H1 (cell line): Measurements from ENCODE around the gene PSMB3. TPM values are rescaled to one million over a fixed set of nuclear protein-coding genes. Genes with fewer than 3 reads are reported as not detected.

Source experiments
- CTCF ChIA-PET: fragments of 300-600 bp; sonication (Branson Sonifier 250); formaldehyde crosslinking; loops from one replicate; lab custom pipeline; 2021; ENCODE audit not compliant: partially characterized antibody; lab: Charles Lee
- POLR2A ChIA-PET: fragments of 300-600 bp; sonication (Branson Sonifier 250); formaldehyde crosslinking; loops from one replicate; lab custom pipeline; 2021; ENCODE audit warnings: inconsistent platforms; ENCODE audit not compliant: partially characterized antibody; lab: Charles Lee
- DNase-seq, 2 experiments: peaks; one replicate each; pipeline versions ENCODE4 v3.0.0 to v3.0.0-alpha.2; 2010 to 2022; ENCODE audit warnings: low spot score in 2 of 2, low read depth in 1 of 2, mixed read lengths in 1 of 2
- FAIRE-seq: peaks from 2 replicates; lab custom pipeline; 2011; peaks lifted over from hg19 to GRCh38; lab: Jason Lieb, UNC
- H2AFZ ChIP-seq: 2 replicates; pipeline ENCODE4 v1.8.1; 2012; ENCODE audit warnings: low read length, inconsistent platforms
- H2AK5ac ChIP-seq: 2 replicates; pipeline ENCODE4 v1.6.1; 2013; ENCODE audit warnings: low read depth, low read length
- H2BK120ac ChIP-seq: replicated peaks from 2 replicates; pipeline ENCODE3; 2013; ENCODE audit warnings: low read depth, low read length, inconsistent platforms
- H2BK12ac ChIP-seq: 2 replicates; pipeline ENCODE4 v1.6.1; 2013; ENCODE audit warnings: low read depth, low read length
- H2BK15ac ChIP-seq: 2 replicates; pipeline ENCODE4 v1.6.1; 2013; ENCODE audit warnings: low read length
- H2BK20ac ChIP-seq: 2 replicates; pipeline ENCODE4 v1.6.1; 2013; ENCODE audit warnings: low read length
- H2BK5ac ChIP-seq: 2 replicates; pipeline ENCODE4 v1.6.1; 2013; ENCODE audit warnings: low read depth, low read length
- H3K14ac ChIP-seq: 2 replicates; pipeline ENCODE4 v1.6.1; 2013; ENCODE audit warnings: inconsistent platforms; ENCODE audit not compliant: insufficient read length
- H3K18ac ChIP-seq: 2 replicates; pipeline ENCODE4 v1.6.1; 2013; ENCODE audit warnings: low read length; ENCODE audit errors: extremely low read depth
- H3K23ac ChIP-seq: 2 replicates; pipeline ENCODE4 v1.6.1; 2013; ENCODE audit warnings: inconsistent platforms; ENCODE audit not compliant: insufficient read length
- H3K23me2 ChIP-seq: 2 replicates; pipeline ENCODE4 v1.6.1; 2013; ENCODE audit warnings: low read depth, low read length
- H3K27ac ChIP-seq: 2 replicates; pipeline ENCODE4 v1.6.1; 2011; ENCODE audit warnings: low read depth, low read length, inconsistent platforms
- H3K27me3 ChIP-seq, 4 experiments: replicated peaks in 1 of 4; 1 replicate in 1 of 4; 2 replicates in 3 of 4; pipeline versions ENCODE4 v1.6.1 to v1.8.1; 2011 to 2013; ENCODE audit warnings: low read length in 3 of 4, mild to moderate bottlenecking in 3 of 4, inconsistent platforms in 2 of 4, mixed read lengths in 2 of 4, moderate library complexity in 1 of 4; ENCODE audit not compliant: control insufficient read depth in 3 of 4, insufficient read depth in 3 of 4; ENCODE audit errors: extremely low read depth in 1 of 4
- H3K36me3 ChIP-seq, 4 experiments: 2 replicates each; pipeline versions ENCODE4 v1.6.1 to v1.8.1; 2011 to 2013; ENCODE audit warnings: mild to moderate bottlenecking in 4 of 4, low read length in 3 of 4, moderate library complexity in 2 of 4, control low read depth in 1 of 4, inconsistent platforms in 1 of 4; ENCODE audit not compliant: insufficient read depth in 4 of 4, control insufficient read depth in 2 of 4
- H3K4ac ChIP-seq: replicated peaks from 2 replicates; pipeline ENCODE3; 2013; ENCODE audit warnings: low read length, low read depth, mixed read lengths, inconsistent platforms; ENCODE audit not compliant: insufficient read length
- H3K4me1 ChIP-seq, 4 experiments: replicated peaks in 1 of 4; 1 replicate in 1 of 4; 2 replicates in 3 of 4; pipeline versions ENCODE4 v1.6.1 to v1.8.1; 2011 to 2013; ENCODE audit warnings: low read length in 3 of 4, inconsistent platforms in 2 of 4, mixed read lengths in 1 of 4; ENCODE audit not compliant: insufficient read depth in 4 of 4, control insufficient read depth in 3 of 4
- H3K4me2 ChIP-seq, 2 experiments: 2 replicates each; pipeline versions ENCODE4 v1.6.1 to v1.8.1; 2011 to 2013; ENCODE audit warnings: low read depth in 2 of 2, low read length in 2 of 2, control low read depth in 1 of 2, inconsistent platforms in 1 of 2, mild to moderate bottlenecking in 1 of 2; ENCODE audit not compliant: insufficient read depth in 1 of 2
- H3K4me3 ChIP-seq, 4 experiments: fragments of 200-600, 300-600 bp in 1 of 4; sonication (generic), shearing (Covaris generic), sonication (Bioruptor Twin) in 1 of 4; 2 replicates each; pipeline versions ENCODE4 v1.5.1 to v1.8.1; 2011 to 2016; ENCODE audit warnings: low read length in 4 of 4, low read depth in 3 of 4, control low read depth in 2 of 4, inconsistent platforms in 2 of 4, mild to moderate bottlenecking in 2 of 4, mixed read lengths in 1 of 4, moderate library complexity in 1 of 4; ENCODE audit not compliant: insufficient read depth in 2 of 4; ENCODE audit errors: extremely low read depth in 1 of 4
- H3K56ac ChIP-seq: replicated peaks from 2 replicates; pipeline ENCODE3; 2013; ENCODE audit warnings: low read depth, mild to moderate bottlenecking, mixed read lengths, low read length, inconsistent platforms; ENCODE audit not compliant: insufficient read length
- H3K79me1 ChIP-seq: 2 replicates; pipeline ENCODE4 v1.6.1; 2013; ENCODE audit warnings: low read depth, low read length, control low read depth
- H3K79me2 ChIP-seq, 2 experiments: 2 replicates each; pipeline versions ENCODE4 v1.6.1 to v1.8.1; 2012 to 2013; ENCODE audit warnings: low read length in 2 of 2, mild to moderate bottlenecking in 2 of 2, inconsistent platforms in 1 of 2; ENCODE audit not compliant: insufficient read depth in 2 of 2, control insufficient read depth in 1 of 2
- H3K9ac ChIP-seq, 4 experiments: replicated peaks in 1 of 4; 1 replicate in 1 of 4; 2 replicates in 3 of 4; pipeline versions ENCODE4 v1.6.1 to v1.8.1; 2011 to 2013; ENCODE audit warnings: low read depth in 3 of 4, low read length in 3 of 4, control low read depth in 2 of 4, mild to moderate bottlenecking in 2 of 4, moderate library complexity in 2 of 4, inconsistent platforms in 1 of 4; ENCODE audit errors: extremely low read depth in 1 of 4
- H3K9me3 ChIP-seq, 2 experiments: 2 replicates each; pipeline versions ENCODE4 v1.6.1 to v1.8.1; 2012 to 2013; ENCODE audit warnings: mild to moderate bottlenecking in 2 of 2, moderate library complexity in 2 of 2, control low read depth in 1 of 2, inconsistent platforms in 1 of 2, low read depth in 1 of 2, low read length in 1 of 2, mixed read lengths in 1 of 2; ENCODE audit not compliant: insufficient read depth in 2 of 2
- H4K20me1 ChIP-seq, 2 experiments: replicated peaks in 1 of 2; 2 replicates each; pipeline versions ENCODE3 to v1.8.1; 2011 to 2013; ENCODE audit warnings: inconsistent platforms in 2 of 2, low read length in 2 of 2, mild to moderate bottlenecking in 1 of 2; ENCODE audit not compliant: insufficient read depth in 2 of 2, control insufficient read depth in 1 of 2
- H4K5ac ChIP-seq: 2 replicates; pipeline ENCODE4 v1.6.1; 2013; ENCODE audit warnings: low read length, low read depth, mixed read lengths, inconsistent platforms; ENCODE audit not compliant: insufficient read length
- H4K8ac ChIP-seq: 2 replicates; pipeline ENCODE4 v1.8.0; 2013; ENCODE audit warnings: mild to moderate bottlenecking, moderate library complexity, low read length, inconsistent platforms; ENCODE audit not compliant: insufficient read depth; ENCODE audit errors: extremely low read depth
- H4K91ac ChIP-seq: replicated peaks from 2 replicates; pipeline ENCODE3; 2013; ENCODE audit warnings: low read length, mixed read lengths, inconsistent platforms; ENCODE audit not compliant: insufficient read length
- CBX5 ChIP-seq: fragments of 300-800, 300-1000 bp; sonication (generic); IDR thresholded peaks from 2 replicates; pipeline ENCODE4 v1.7.1; 2016; ENCODE audit warnings: antibody characterized with exemption, low read length, low read depth
- CHD2 ChIP-seq: IDR thresholded peaks from 2 replicates; pipeline ENCODE4 v1.6.1; 2012; ENCODE audit warnings: low read length, improper control_type of control experiment
- RBBP5 ChIP-seq: IDR thresholded peaks from 2 replicates; pipeline ENCODE4 v1.7.1; 2012; ENCODE audit warnings: low read depth, mild to moderate bottlenecking, inconsistent platforms, low read length, moderate library complexity, borderline replicate concordance
- RFX5 ChIP-seq: IDR thresholded peaks from 2 replicates; pipeline ENCODE4 v1.6.1; 2011; ENCODE audit warnings: low read depth, low read length, improper control_type of control experiment, borderline replicate concordance
- TBP ChIP-seq: IDR thresholded peaks from 2 replicates; pipeline ENCODE4 v1.6.1; 2011; ENCODE audit warnings: low read depth, low read length, improper control_type of control experiment
- TCF12 ChIP-seq: IDR thresholded peaks from 2 replicates; pipeline ENCODE4 v1.6.1; 2011; ENCODE audit warnings: low read depth, mild to moderate bottlenecking, low read length
- WGBS, 2 experiments: shearing (Covaris generic) in 1 of 2; methylation state at CpG; one replicate each; pipeline versions ENCODE4 v1.1.6 to v1.1.7; 2013 to 2015; ENCODE audit warnings: low lambda C conversion rate in 2 of 2, mixed read lengths in 2 of 2, inconsistent platforms in 1 of 2, low coverage in 1 of 2, missing lambda C conversion rate in 1 of 2; ENCODE audit not compliant: insufficient replicate concordance in 2 of 2, insufficient coverage in 1 of 2, insufficient read length in 1 of 2; ENCODE audit errors: extremely low coverage in 1 of 2, missing lambda C conversion rate in 1 of 2; 5-methylcytosine and 5-hydroxymethylcytosine counted together
- polyA plus RNA-seq, 7 experiments: library from polyadenylated mRNA; depleted of rRNA in 3 of 7; stranded (reverse) in 5 of 7; unstranded in 2 of 7; fragments of >200 nt in 5 of 7; fragments of 200-250 nt in 2 of 7; gene quantifications; 1 replicate in 5 of 7; 2 replicates in 1 of 7; 4 replicates in 1 of 7; pipeline versions ENCODE4 v1.2.1 to v1.2.3, GENCODE V29; 2011 to 2013; ENCODE audit warnings: missing spikeins in 2 of 7, mixed read lengths in 2 of 7
- total RNA-seq: library from RNA; stranded (reverse); fragmentation: NEBNext Ultra II Directional; extraction: Animal tissue kit (Norgen Biotek cat#: 25700); gene quantifications from 2 replicates; pipeline ENCODE4 v1.2.1, GENCODE V29; 2021

PSMB3 gene
- total and polyA plus RNA-seq, 2 of the 8 experiments (the other 6 are each of a cell fraction or from before 2014, with no cell fraction given), result 291 to 914 TPM

DNA sequence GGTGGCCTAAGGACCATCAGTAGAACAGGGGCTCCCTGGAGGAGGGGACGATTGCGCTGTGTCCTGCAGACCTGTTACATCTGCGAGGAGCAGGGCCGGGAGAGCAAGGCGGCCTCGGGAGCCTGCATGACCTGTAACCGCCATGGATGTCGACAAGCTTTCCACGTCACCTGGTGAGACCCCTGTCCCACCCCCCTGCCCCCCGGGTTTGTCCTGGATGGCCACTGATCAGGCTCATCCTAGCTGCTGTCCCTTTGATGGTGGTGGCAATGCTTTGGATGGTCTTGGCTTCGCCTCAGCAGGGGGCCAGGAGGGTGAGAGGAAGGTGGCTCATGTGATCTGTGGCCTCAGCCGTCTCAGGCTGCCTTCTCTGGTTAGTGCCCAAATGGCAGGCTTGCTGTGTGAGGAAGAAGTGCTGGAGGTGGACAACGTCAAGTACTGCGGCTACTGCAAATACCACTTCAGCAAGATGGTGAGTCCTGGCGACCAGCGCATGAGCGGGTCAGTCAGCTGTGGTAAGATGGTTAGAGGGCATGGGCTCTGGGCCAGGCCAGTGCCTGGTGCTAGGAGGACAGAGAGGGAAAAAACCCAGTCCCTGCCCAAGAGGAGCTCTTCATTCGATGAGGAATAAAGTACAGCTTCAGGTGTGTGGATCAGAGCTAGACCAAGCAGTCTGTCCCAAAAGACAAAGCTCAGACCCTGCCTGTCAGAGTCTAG, 43.3 kb upstream of the PSMB3 start:
- H3K4me3 ChIP-seq, result no peak overlapping the region
- no peak overlapping the region for H3K18ac ChIP-seq
- no peak overlapping the region for H3K56ac ChIP-seq
- H4K91ac ChIP-seq, result no peak overlapping the region
- H3K4me2 ChIP-seq, result no peak overlapping the region
- peaks cover 7 to 35% (median 25%) of the 10 kb centered on the region in 4 experiments for H3K4me1 ChIP-seq
- H3K23me2 ChIP-seq, result peaks cover 18% of the 10 kb centered on the region
- peak overlapping the region; percentile 56; the same call in 1 of the 2 replicates for H2BK12ac ChIP-seq
- peaks cover 4 to 8% of the 10 kb centered on the region in 2 experiments for H4K20me1 ChIP-seq
- H3K27ac ChIP-seq, result no peak overlapping the region
- no peak overlapping the region for H3K14ac ChIP-seq
- no peaks in the 10 kb centered on the region for H3K36me3 ChIP-seq
- TF ChIP-seq TCF12 (no peak), CBX5 (no peak), RFX5 (no peak), CHD2 (no peak), TBP (no peak), RBBP5 (no peak)
- H2AK5ac ChIP-seq, result no peak overlapping the region; the same call in 1 of the 2 replicates
- H3K27me3 ChIP-seq, result peaks cover 4 to 45% (median 28%) of the 10 kb centered on the region in 4 experiments
- no peak overlapping the region for H3K4ac ChIP-seq
- no peaks in the 10 kb centered on the region for H3K79me2 ChIP-seq
- H4K8ac ChIP-seq, result no peak overlapping the region
- H3K23ac ChIP-seq, result no peak overlapping the region
- H2BK5ac ChIP-seq, result no peak overlapping the region
- H2AFZ ChIP-seq, result no peak overlapping the region
- H2BK20ac ChIP-seq, result no peak overlapping the region
- ChIA-PET POLR2A (interaction anchor here (0.6 to 2.7 kb wide), 10 partner anchors 7 to 104 kb away, joined by 3 to 24 read pairs (median 4); no protein-coding TSS in a partner anchor), CTCF (interaction anchor here (0.6 to 3.4 kb wide), 16 partner anchors 9 to 102 kb away, joined by 3 to 21 read pairs (median 6); no protein-coding TSS in a partner anchor)
- DNase-seq, result no peak
- no peaks in the 10 kb centered on the region for H3K9me3 ChIP-seq
- no peak for FAIRE-seq
- H2BK15ac ChIP-seq, result no peak overlapping the region
- H3K79me1 ChIP-seq, result no peaks in the 10 kb centered on the region
- no peak overlapping the region for H2BK120ac ChIP-seq
- no peak overlapping the region for H3K9ac ChIP-seq
- no peak overlapping the region for H4K5ac ChIP-seq
- 91% methylated on average over 18 of the region's 18 CpGs; no CpG with 5 or more reads in 1 of the 2 experiments for WGBS, 2 experiments
